Vagina (tissue), 2 donors: ENCODE results near the gene SPATS1.

Experiments
- POLR2A ChIP-seq, 2 donors: fragments of 450-650 bp; IDR thresholded peaks; one replicate each; pipeline ENCODE4 v1.6.1; 2017; ENCODE audit warnings: antibody characterized with exemption in 2 of 2, mild to moderate bottlenecking in 2 of 2, moderate library complexity in 2 of 2
- TF ChIP-seq, protein P1 (sequence below), 3 experiments: fragments of 450-650 bp in 2 of 3; fragments of 200-600 bp in 1 of 3; sonication (generic) in 1 of 3; IDR thresholded peaks; one replicate each; pipeline ENCODE4 v1.5.1; 2017 to 2019; ENCODE audit warnings: antibody characterized with exemption in 3 of 3, mild to moderate bottlenecking in 2 of 3, moderate library complexity in 2 of 3

DNA sequence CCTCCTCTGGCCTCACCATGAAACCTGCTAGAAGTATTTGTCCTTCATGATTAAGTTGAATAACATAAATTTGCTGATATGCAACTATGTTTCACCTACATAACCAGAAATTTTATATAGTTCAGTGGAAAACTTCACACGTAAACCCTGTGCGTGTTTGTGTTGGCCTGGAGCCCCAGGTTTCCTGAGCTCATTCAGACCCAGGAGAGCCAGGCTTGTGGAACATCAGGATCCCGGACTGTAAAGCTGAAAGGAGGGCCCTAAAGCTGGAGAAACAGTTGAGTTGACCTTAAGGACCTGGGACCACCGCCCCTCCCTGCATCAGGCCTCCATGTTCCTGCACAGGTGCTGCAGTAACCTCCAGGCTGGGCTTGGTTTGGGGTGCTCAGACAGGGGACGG is 3.1 kb upstream of the SPATS1 start:
- TF ChIP-seq, protein P1, sequence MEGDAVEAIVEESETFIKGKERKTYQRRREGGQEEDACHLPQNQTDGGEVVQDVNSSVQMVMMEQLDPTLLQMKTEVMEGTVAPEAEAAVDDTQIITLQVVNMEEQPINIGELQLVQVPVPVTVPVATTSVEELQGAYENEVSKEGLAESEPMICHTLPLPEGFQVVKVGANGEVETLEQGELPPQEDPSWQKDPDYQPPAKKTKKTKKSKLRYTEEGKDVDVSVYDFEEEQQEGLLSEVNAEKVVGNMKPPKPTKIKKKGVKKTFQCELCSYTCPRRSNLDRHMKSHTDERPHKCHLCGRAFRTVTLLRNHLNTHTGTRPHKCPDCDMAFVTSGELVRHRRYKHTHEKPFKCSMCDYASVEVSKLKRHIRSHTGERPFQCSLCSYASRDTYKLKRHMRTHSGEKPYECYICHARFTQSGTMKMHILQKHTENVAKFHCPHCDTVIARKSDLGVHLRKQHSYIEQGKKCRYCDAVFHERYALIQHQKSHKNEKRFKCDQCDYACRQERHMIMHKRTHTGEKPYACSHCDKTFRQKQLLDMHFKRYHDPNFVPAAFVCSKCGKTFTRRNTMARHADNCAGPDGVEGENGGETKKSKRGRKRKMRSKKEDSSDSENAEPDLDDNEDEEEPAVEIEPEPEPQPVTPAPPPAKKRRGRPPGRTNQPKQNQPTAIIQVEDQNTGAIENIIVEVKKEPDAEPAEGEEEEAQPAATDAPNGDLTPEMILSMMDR (IDR thresholded peaks at IDR 0.05): no peak
- TF ChIP-seq POLR2A (IDR thresholded peaks at IDR 0.05): no peak
